IMR-90 (cell line): ENCODE results near the gene CA6. TPM values are rescaled to one million over a fixed set of nuclear protein-coding genes. Genes with fewer than 3 reads are reported as not detected.
A peak's percentile ranks its signal among the peaks of the same experiment; 100 is the strongest.

ENCODE experiments used
- ATAC-seq: fragments of 200-7000 bp; cut with Tn5 transposase; 2 replicates; pipeline ENCODE4 v1.9.1; 2020; ENCODE audit warnings: low read depth, mild to moderate bottlenecking, moderate library complexity
- BruUV-seq: library from RNA; stranded (reverse); fragments of 400-500 nt; replicated peaks from 2 replicates; lab custom pipeline; 2021; lab: Mats Ljungman, UMichigan
- CTCF ChIA-PET: fragments of 300-600 bp; formaldehyde crosslinking; extraction: SDS; loops from one replicate; lab custom pipeline; 2021; ENCODE audit warnings: antibody characterized with exemption; lab: Yijun Ruan, JAX
- POLR2A ChIA-PET: fragments of 300-600 bp; sonication (Branson Sonifier 250); formaldehyde crosslinking; loops from one replicate; lab custom pipeline; 2022; ENCODE audit warnings: antibody characterized with exemption; ENCODE audit not compliant: unreplicated experiment; lab: Charles Lee
- DNase-seq: peaks from one replicate; pipeline ENCODE4 v3.0.0; 2013
- H2AFZ ChIP-seq: replicated peaks from 2 replicates; pipeline ENCODE3; 2013; ENCODE audit warnings: low read length, mild to moderate bottlenecking; ENCODE audit not compliant: poor library complexity
- H2AK5ac ChIP-seq: 2 replicates; pipeline ENCODE4 v1.6.1; 2013; ENCODE audit warnings: low read depth, low read length, inconsistent platforms
- H2AK9ac ChIP-seq: replicated peaks from 2 replicates; pipeline ENCODE3; 2013; ENCODE audit warnings: mild to moderate bottlenecking, low read depth, low read length, moderate library complexity; ENCODE audit not compliant: poor library complexity
- H2BK120ac ChIP-seq: 2 replicates; pipeline ENCODE4 v1.6.1; 2013; ENCODE audit warnings: low read depth, low read length, inconsistent platforms
- H2BK15ac ChIP-seq: 3 replicates; pipeline ENCODE4 v1.6.1; 2013; ENCODE audit warnings: low read depth, low read length, inconsistent platforms
- H2BK20ac ChIP-seq: 2 replicates; pipeline ENCODE4 v1.6.1; 2013; ENCODE audit warnings: low read depth, mild to moderate bottlenecking, inconsistent platforms, low read length, moderate library complexity
- H2BK5ac ChIP-seq: 2 replicates; pipeline ENCODE4 v1.6.1; 2013; ENCODE audit warnings: mild to moderate bottlenecking, low read depth, low read length, inconsistent platforms; ENCODE audit not compliant: poor library complexity, severe bottlenecking
- H3K14ac ChIP-seq: replicated peaks from 2 replicates; pipeline ENCODE4 v1.6.1; 2013; ENCODE audit warnings: low read depth, low read length, inconsistent platforms
- H3K18ac ChIP-seq: 2 replicates; pipeline ENCODE4 v1.6.1; 2013; ENCODE audit warnings: low read depth, low read length, control low read depth
- H3K23ac ChIP-seq: 2 replicates; pipeline ENCODE4 v1.6.1; 2013; ENCODE audit warnings: low read depth, low read length, inconsistent platforms
- H3K27ac ChIP-seq: 2 replicates; pipeline ENCODE4 v1.5.1; 2013; ENCODE audit warnings: mild to moderate bottlenecking, control low read depth, low read length; ENCODE audit not compliant: insufficient read depth
- H3K27me3 ChIP-seq: 2 replicates; pipeline ENCODE4 v1.6.1; 2013; ENCODE audit warnings: low read length; ENCODE audit not compliant: control insufficient read depth, insufficient read depth
- H3K36me3 ChIP-seq: 2 replicates; pipeline ENCODE4 v1.6.1; 2013; ENCODE audit warnings: low read length, mixed read lengths; ENCODE audit not compliant: control insufficient read depth, insufficient read depth
- H3K4ac ChIP-seq: 2 replicates; pipeline ENCODE4 v1.6.1; 2013; ENCODE audit warnings: low read depth, low read length, inconsistent platforms
- H3K4me1 ChIP-seq: 2 replicates; pipeline ENCODE4 v1.6.1; 2013; ENCODE audit warnings: low read length, mixed read lengths; ENCODE audit not compliant: control insufficient read depth, insufficient read depth
- H3K4me2 ChIP-seq: 2 replicates; pipeline ENCODE4 v1.6.1; 2013; ENCODE audit warnings: low read depth, mild to moderate bottlenecking, control low read depth, low read length, moderate library complexity
- H3K4me3 ChIP-seq: 2 replicates; pipeline ENCODE4 v1.5.1; 2013; ENCODE audit warnings: low read depth, mild to moderate bottlenecking, control low read depth, low read length, moderate library complexity; ENCODE audit not compliant: insufficient read depth
- H3K56ac ChIP-seq: 2 replicates; pipeline ENCODE4 v1.6.1; 2013; ENCODE audit warnings: low read length, inconsistent platforms; ENCODE audit not compliant: insufficient read depth; ENCODE audit errors: extremely low read depth
- H3K79me1 ChIP-seq, 2 experiments: 2 replicates each; pipeline ENCODE4 v1.6.1; 2013; ENCODE audit warnings: low read length in 2 of 2, inconsistent platforms in 1 of 2, low read depth in 1 of 2
- H3K9ac ChIP-seq: 2 replicates; pipeline ENCODE4 v1.6.1; 2013; ENCODE audit warnings: low read depth, low read length, control low read depth
- H3K9me1 ChIP-seq: 2 replicates; pipeline ENCODE4 v1.6.1; 2013; ENCODE audit warnings: low read length, inconsistent platforms; ENCODE audit not compliant: insufficient read depth
- H3K9me3 ChIP-seq: 2 replicates; pipeline ENCODE4 v1.6.1; 2013; ENCODE audit warnings: low read length; ENCODE audit not compliant: control insufficient read depth, insufficient read depth
- H4K20me1 ChIP-seq: 2 replicates; pipeline ENCODE4 v1.6.1; 2013; ENCODE audit warnings: low read length, inconsistent platforms; ENCODE audit not compliant: insufficient read depth
- H4K5ac ChIP-seq: 2 replicates; pipeline ENCODE4 v1.6.1; 2013; ENCODE audit warnings: mild to moderate bottlenecking, low read depth, low read length, control low read depth
- H4K8ac ChIP-seq, 2 experiments: 2 replicates each; pipeline ENCODE4 v1.6.1; 2013; ENCODE audit warnings: low read depth in 2 of 2, low read length in 2 of 2, control low read depth in 1 of 2, inconsistent platforms in 1 of 2
- H4K91ac ChIP-seq: 2 replicates; pipeline ENCODE4 v1.6.1; 2013; ENCODE audit warnings: low read depth, low read length, inconsistent platforms; ENCODE audit not compliant: insufficient read depth
- CEBPB ChIP-seq: IDR thresholded peaks from 2 replicates; pipeline ENCODE4 v1.6.1; 2012; ENCODE audit warnings: low read depth, low read length, improper control_type of control experiment
- FOS ChIP-seq: fragments of 150-350 bp; IDR thresholded peaks from 2 replicates; pipeline ENCODE4 v1.6.1; 2016; ENCODE audit warnings: low read depth, low read length
- MXI1 ChIP-seq: IDR thresholded peaks from 2 replicates; pipeline ENCODE4 v1.6.1; 2012; ENCODE audit warnings: low read depth, mild to moderate bottlenecking, low read length, moderate library complexity, borderline replicate concordance
- POLR2A ChIP-seq: IDR thresholded peaks from 2 replicates; pipeline ENCODE4 v1.6.1; 2012; ENCODE audit warnings: mild to moderate bottlenecking, low read depth, low read length
- WGBS, 2 experiments: methylation state at CpG; one replicate each; pipeline versions ENCODE4 v1.1.5 to v1.1.7; 2013; ENCODE audit warnings: missing lambda C conversion rate in 2 of 2; ENCODE audit not compliant: insufficient read length in 1 of 2; ENCODE audit errors: extremely low coverage in 2 of 2; 5-methylcytosine and 5-hydroxymethylcytosine counted together
- dilution Hi-C: fragments of 300-500 bp; cut with HindIII; formaldehyde crosslinking; loops from one replicate; pipeline ENCODE4 v1.14.3; 2018; ENCODE audit warnings: low sequenced_read_pairs; ENCODE audit not compliant: unreplicated experiment
- in situ Hi-C: fragments of 300-500 bp; cut with MboI; formaldehyde crosslinking; loops from 3 replicates; pipeline ENCODE4 v1.14.3; 2019; ENCODE audit warnings: low sequenced_read_pairs, inconsistent platforms, mixed read lengths
- intact Hi-C: fragments of 100-400 bp; cut with micrococcal nuclease; formaldehyde crosslinking; loops from 2 replicates; pipeline ENCODE4 v1.10.0; 2022
- polyA plus RNA-seq, 3 experiments: library from polyadenylated mRNA; depleted of rRNA; stranded (reverse); fragments of >200 nt; gene quantifications; 2 replicates each; pipeline ENCODE4 v1.2.3, GENCODE V29; 2012; ENCODE audit warnings: low replicate concordance in 1 of 3
- total RNA-seq: library from RNA; depleted of rRNA; stranded (reverse); fragments of >200 nt; gene quantifications from 2 replicates; pipeline ENCODE4 v1.2.3, GENCODE V29; 2012
- TF ChIP-seq, protein P1 (sequence below): fragments of 150-350 bp; IDR thresholded peaks from 2 replicates; pipeline ENCODE4 v1.6.1; 2017; ENCODE audit warnings: mild to moderate bottlenecking, antibody characterized with exemption, low read length, low read depth

The CA6 gene
- total and polyA plus RNA-seq, 2 of the 4 experiments (the other 2 are of a cell fraction) = not detected

DNA sequence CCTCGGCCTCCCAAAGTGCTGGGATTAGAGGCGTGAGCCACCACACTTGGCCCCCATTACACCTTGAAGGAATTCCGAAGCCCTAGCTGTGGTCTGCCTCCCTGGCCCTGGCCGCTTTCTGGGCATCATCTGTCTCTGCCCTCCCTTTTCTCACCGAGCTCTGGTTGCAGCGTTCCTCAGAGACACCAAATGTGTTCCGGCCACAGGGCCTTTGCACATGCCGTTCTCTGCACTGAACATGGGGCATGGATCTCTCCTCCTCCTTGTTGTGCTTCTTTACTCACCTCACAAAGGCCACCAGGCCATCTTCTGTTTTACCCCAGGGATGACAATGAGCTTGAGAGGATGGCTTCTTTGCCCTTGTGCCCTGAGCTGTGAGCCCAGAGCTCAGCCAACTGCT, 39.3 kb downstream of the CA6 start:
- dilution Hi-C loops = no loop called here
- peak overlapping the region; percentile 18 for H2BK20ac ChIP-seq
- H3K4me3 ChIP-seq = no peak overlapping the region
- H3K9me3 ChIP-seq = peaks cover 4% of the 10 kb centered on the region
- H2BK120ac ChIP-seq = peak overlapping the region; percentile 60
- no CpG with 5 or more reads among the region's 8 CpGs for WGBS, 2 experiments
- intact Hi-C loops = loop anchor here (5.0 kb wide), 1 partner anchor 113 kb away; no protein-coding TSS in a partner anchor
- no peak overlapping the region for H3K56ac ChIP-seq
- no peak overlapping the region for H4K8ac ChIP-seq
- no peaks in the 10 kb centered on the region for H4K20me1 ChIP-seq
- no peak overlapping the region for H2BK5ac ChIP-seq
- peak overlapping the region; percentile 67 for H2AK9ac ChIP-seq
- no peak overlapping the region for H4K5ac ChIP-seq
- H3K9me1 ChIP-seq = 0 out of 2 replicates have a peak, but pooled peaks cover 5% of the 10 kb centered on the region
- no peak overlapping the region for H3K23ac ChIP-seq
- in situ Hi-C loops = loop anchor here (5.0 kb wide), 1 partner anchor 68 kb away; no protein-coding TSS in a partner anchor
- POLR2A ChIA-PET = no interaction called here
- H3K27ac ChIP-seq = no peak overlapping the region
- H3K27me3 ChIP-seq = peaks cover 1% of the 10 kb centered on the region; the same call in 1 of the 2 replicates
- peak overlapping the region; percentile 37 for H2AFZ ChIP-seq
- no peaks in the 10 kb centered on the region for H3K79me1 ChIP-seq
- H3K18ac ChIP-seq = no peak overlapping the region
- DNase-seq (no peak), ATAC-seq (no peak)
- no TSS peak for BruUV-seq
- H2BK15ac ChIP-seq = no peak overlapping the region
- CTCF ChIA-PET = no interaction called here
- H4K91ac ChIP-seq = peak overlapping the region; percentile 28
- no peaks in the 10 kb centered on the region for H3K36me3 ChIP-seq
- TF ChIP-seq POLR2A = no peak
- TF ChIP-seq, protein P1, sequence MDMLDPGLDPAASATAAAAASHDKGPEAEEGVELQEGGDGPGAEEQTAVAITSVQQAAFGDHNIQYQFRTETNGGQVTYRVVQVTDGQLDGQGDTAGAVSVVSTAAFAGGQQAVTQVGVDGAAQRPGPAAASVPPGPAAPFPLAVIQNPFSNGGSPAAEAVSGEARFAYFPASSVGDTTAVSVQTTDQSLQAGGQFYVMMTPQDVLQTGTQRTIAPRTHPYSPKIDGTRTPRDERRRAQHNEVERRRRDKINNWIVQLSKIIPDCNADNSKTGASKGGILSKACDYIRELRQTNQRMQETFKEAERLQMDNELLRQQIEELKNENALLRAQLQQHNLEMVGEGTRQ = no peak
- TF ChIP-seq CEBPB = no peak
- no peak for TF ChIP-seq FOS
- no peak for TF ChIP-seq MXI1
- no peak overlapping the region for H3K4me2 ChIP-seq
- H3K4me1 ChIP-seq = no peaks in the 10 kb centered on the region; the same call in none of the 2 replicates
- no peak overlapping the region for H3K14ac ChIP-seq
- peak overlapping the region; percentile 17; the same call in 1 of the 2 replicates for H2AK5ac ChIP-seq
- H3K9ac ChIP-seq = no peak overlapping the region
- peak overlapping the region; percentile 53; the same call in 1 of the 2 replicates for H3K4ac ChIP-seq
